Islet precursor cell (in vitro differentiated cells): ENCODE measurements around the gene GALNT9.
"Not testable (repeated sequence)": the region's sequence is repeated elsewhere in the genome, so short reads cannot be mapped to it uniquely, and the experiment has no call there.

Experiments used
- DNase-seq: peaks from one replicate; pipeline ENCODE4 v3.0.0-alpha.2; 2018

The GALNT9 gene

DNA sequence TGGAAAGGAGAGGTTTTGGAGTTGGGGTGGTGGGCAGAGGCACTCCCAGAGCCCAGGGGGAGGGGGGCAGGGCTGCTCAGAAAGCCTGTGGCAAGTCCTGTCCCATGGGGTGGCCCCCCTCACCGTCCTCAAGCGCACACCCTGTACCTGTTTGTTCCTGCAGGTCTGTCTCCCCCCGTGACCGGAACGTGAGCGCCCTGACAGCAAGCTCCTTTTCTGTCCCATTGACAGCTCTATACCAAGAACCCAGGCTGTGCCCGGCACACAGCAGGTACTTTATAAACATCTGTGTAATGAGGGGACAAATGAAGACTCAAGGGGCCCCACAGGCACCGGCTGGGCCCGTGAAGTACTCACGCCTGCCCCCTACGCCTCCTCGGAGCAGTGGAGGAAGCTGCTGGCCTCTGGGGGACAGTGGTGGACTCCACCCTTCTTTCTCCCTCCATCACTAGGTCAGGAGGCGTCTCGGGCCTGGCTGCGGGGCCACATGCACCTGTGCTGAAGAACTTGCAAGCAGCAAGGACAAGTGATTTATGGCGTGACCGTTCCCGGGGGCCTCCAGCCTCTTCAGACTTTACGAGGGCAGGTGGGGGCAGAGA lies 65.8 kb downstream of the GALNT9 start:
- DNase-seq, result no peak

DNA sequence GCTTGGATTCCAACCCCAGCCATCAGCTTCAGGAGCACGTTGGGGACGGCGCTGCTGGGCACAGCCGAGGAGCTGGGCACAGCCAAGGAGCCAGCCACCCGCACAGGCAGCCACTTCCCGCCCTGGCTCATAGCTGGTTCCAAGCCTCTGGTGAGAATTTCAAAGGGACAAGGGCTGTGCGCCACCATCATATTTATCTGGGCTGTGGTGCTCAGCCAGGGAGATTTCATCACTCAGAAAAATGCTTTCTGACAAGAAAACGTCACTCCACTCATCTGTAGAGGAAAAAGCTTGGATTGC lies 66.4 kb downstream of the GALNT9 start:
- no peak for DNase-seq

DNA sequence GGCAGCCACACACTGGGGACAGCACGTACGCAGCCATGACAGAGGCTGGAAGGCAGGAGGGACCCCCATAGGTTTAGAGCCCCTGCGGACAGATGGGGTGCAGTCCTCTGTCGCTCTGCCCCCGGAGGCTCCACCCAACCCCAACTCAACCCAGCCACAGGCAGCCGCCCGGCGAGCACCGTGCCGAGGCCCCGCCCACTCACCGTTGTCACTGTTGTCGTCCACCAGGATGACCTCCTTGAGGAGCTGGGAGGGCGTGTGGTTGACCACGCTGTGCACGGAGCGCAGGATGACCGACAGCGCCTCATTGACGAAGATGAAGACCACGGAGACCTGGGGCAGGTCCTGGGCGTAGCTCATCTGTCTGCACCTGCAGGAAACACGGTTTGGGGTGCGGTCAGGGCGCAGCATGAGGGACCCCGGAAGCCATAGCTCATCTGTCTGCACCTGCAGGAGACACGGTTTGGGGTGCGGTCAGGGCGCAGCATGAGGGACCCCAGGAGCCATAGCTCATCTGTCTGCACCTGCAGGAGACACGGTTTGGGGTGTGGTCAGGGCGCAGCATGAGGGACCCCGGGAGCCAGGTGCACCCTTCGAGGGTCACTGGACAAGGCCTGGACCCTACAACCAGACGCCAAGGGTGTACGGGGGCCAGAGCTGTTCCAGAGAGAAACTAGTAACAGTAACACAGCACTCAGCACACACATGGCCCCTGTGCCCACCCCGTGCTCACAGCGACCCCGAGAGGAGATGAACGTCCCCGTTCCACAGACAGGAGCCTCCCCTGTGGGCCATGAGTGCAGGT lies 66.9 kb downstream of the GALNT9 start:
- DNase-seq, result no peak

DNA sequence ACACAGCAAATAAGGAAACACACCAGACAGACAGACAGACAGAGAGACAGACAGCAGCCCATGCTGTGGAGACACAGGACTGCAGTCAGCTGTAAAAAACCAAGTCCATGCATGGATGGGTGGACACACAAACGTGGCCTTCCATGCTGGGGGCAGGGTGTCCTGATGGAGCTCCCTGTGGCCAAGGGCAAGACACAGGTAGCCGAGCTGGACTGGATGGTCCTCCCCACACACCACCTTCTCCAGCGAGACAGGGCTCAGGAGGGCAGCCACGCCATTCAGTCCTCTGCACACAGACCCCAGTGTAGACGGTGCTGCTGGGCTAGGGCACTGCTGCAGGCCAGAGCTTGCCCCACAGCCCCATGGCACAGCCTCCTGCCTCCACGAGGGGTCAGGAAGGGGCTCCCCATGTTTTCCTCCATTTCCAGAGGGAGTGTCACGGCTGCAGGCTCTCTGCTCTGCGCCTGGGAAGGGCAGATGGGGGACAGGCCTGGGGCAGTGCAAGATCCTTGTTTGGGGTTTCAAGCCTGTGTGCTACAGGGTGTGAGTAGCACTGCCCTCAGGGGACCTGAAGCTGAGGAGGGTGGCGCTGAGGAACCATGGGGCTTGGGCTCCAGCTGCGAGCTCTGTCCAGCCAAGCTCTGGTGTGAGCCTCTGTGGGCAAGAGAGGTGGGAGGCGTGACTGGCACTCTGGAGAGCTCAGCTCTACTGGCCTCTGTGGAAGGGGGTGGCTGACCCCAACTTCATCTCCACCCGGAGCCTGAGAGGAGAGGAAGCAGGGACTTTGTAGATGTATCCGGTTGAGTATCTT lies 67.9 kb downstream of the GALNT9 start:
- no peak for DNase-seq

DNA sequence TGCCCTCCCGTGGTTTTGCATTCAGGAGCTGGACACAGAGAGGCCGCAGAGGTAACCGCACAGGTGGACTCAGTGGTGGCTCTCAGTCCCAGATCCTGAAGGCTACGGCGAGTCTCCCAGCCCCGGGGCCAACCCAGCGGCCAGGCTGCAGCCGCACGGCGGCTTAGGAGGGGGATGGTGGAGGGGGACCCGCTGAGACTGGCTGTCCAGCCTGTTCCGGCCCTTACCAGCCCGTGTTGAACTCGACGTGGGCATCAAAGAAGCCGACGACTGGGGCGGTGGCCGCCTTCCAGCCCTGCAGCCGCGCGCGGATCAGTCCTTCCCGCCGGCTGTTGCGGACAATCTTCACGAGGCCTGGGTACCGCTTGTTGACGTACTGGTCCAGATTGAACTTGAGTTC lies 68.7 kb downstream of the GALNT9 start:
- no peak for DNase-seq

DNA sequence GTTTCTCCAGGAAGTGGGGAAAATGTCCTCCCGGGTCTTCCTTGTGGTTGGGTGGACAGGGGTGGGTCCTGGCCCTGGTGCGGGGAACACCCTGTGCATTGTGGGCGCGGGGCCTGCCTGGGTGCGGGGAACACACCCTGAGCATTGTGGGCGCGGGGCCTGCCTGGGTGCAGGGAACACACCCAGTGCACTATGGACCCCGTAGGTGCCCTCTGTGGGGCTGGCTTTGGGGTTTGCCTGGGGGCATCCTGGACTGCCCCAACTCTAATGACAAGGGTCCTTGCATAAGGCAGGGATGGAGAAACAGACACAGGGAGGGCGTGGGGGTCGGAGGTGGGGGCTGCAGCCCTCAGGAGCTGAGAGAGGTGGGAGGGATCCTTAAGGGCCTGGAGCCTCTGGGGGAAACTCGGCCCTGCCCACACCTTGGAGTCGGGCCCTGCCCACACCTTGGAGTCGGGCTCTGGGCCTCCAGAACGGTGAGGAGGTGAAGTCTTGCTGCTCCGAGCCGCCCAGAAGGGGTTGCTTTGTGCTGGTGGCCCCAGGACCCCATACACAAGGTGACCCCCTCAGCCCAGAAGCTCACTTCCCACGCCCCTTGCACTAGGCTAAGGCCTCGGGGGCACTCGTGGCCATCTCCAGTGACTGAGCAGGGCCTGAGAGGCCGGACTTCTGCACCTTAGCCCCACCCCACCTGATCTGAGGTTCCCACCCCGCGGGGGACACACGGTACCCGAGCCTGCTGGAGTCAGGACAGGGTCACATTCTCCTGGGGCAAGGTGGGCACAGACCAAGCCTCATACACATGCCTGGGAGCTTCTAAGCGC lies 69.3 kb downstream of the GALNT9 start:
- no peak for DNase-seq

DNA sequence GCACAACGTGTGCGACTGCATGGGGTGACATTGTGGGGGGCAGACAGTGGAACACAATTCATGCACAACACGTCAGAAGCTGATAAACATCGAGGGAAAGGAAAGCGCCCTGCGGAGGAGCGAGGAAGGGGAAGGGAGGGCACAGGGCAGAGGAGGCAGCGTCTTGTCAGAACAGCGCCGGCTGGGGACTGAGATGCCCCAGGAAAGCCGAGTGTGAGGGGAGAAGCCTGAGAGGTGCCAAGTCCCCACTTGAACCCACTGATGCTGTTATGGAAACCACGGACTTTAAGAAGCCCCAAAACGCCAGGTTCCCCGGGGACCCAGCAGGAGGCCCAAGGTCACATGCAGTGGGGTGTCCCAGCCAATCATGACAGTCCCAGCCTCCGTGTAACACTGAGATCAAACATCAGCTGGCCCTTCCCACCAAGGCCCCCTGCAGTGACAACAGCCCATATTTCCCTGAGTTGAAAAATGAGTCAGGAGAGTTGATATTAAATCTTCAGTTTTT lies 70.0 kb downstream of the GALNT9 start:
- DNase-seq, result no peak

DNA sequence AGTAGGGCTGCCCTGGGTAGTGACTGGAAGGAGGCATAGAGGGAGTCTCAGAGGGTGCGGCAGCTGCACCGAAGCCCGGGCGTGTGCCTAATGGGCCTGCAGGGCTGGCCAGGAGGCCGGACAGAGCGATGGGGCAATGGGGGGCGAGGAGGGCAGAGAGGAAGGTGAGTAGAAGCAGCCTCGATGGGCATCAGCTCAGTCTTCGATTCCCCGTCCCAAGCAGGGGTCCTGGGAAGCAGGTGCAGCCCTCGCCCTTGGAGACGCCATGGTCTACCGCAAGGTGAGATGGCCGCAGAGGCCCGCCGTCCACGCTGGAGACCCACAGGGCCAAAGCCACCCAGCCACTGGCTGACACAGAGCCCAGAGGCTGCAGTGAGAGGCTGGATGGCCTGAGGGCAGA lies 70.8 kb downstream of the GALNT9 start:
- no peak for DNase-seq

DNA sequence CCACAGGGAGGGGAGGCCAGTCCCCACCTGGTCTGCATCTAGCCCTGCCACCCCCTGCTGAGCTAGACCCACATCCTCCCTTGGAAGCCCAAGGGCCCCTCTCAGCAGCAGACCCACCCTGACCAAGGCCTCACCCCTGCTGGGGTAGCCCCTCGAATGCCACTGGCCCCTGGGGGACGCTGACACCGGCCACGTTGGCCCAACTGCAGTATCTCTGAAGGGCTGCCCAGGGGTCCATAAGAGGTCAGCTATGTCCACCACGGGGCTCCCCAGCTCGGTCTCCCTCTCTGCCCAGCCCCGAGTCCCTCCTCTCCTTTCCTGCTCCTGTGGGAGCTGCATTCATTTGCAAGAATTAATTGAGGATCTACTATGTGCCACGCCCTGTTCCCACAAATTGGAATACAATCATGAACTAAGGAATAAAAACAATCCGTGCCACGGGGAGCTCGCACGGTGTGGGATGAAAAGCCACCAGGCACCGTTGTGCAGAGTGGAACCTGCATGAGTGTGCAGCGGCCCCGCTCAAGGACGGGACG lies 71.4 kb downstream of the GALNT9 start:
- DNase-seq, result no peak

DNA sequence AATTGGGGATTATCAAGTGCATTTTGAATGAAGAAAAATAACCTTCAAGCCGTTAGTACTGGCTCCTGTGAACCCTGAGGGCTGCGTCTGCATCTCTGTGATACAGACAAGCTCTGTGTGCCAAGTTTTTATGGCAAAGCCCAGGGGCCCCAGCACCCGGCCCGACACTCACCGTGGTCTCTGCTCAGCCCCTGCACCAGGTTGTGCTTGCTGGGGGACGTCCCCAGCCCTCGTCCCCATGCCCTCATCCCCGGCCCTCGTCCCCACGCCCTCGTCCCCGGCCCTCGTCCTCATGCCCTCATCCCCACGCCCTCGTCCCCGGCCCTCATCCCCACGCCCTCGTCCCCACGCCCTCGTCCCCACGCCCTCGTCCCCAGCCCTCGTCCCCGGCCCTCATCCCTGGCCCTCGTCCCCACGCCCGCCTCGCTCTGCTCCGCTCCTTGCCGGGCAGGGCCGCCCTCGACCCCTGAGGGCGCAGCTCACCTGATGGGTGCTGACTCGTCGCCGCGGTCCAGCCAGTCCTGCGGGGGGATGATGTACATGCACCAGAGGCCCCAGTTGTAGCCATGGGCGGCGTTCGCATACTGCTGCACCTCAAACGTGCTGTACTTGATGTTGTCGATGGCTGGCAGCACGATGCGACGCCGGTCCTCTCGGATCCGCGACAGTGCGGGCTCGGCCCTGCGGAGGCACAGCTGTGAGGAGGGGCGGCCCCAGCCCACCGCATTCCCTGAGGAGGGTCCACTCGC lies 72.0 kb downstream of the GALNT9 start:
- no peak for DNase-seq

DNA sequence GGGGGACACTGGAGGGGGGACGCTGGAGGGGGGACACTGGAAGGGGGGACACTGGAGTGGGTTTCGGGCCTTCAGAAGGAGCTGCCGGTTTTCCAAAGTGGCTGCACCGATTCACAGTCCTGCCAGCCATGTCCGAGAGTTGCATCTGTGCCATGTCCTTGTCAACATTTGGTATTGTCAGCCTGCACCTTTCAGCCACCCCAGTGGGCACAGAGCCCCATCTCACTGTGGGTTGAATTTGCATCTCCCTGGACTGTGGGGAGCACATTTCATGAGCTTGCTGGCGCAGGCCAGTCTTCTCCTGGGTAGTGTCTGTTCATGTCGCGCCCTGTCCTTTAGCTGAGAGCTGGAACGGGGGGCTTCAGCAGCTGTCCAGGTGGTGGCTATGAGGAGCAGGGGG lies 72.7 kb downstream of the GALNT9 start:
- DNase-seq, result no peak

DNA sequence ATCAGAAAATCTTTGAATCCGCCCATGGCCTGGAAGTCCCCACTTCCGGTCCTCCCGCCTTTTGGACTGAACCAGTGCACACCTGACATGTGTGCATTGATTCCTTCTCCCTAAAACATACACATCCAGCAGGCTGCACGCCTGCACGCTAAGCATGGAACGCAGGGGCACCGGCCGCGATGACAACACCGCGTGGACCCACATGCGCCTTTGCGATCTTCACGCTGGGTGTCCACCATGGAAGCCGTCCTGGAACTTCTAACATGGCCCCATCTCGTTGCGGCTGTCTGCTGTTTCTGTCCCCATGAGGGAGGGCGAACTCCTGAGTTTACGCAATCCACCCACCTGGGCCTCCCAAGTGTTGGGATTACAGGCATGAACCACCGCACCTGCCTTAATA lies 73.7 kb downstream of the GALNT9 start:
- DNase-seq, result no peak

DNA sequence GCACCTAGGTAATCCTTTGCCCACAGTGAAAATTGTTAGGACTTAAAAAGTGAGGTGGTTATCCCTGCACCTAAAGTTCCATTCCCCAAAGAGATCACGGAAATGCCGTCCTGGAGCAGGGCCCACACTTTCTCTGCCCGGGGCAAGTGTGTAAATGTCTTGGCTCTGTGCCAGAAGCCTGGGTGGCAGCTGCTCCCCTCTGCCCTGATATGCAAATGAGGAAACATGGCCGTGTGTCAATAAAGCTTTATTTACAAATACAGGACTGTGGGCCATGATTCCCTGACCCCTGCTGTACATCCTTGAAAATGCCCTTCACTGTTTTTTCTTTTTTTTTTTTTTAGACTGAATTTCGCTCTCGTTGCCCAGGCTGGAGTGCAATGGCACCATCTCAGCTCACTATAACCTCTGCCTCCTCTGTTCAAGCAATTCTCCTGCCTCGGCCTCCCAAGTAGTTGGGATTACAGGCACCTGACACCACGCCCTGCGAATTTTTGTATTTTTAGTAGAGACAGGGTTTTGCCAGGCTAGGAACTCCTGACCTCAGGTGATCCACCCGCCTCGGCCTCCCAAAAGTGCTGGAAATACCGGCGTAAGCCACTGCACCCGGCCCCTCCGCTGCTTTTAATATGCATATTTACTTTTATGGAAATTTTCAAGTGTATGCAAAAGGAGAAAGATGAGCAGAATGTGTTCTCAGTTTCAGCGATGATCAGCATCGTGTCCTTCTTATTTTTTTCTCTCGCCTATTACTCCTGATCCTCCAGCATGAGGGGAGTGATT lies 75.5 kb downstream of the GALNT9 start:
- no peak for DNase-seq

DNA sequence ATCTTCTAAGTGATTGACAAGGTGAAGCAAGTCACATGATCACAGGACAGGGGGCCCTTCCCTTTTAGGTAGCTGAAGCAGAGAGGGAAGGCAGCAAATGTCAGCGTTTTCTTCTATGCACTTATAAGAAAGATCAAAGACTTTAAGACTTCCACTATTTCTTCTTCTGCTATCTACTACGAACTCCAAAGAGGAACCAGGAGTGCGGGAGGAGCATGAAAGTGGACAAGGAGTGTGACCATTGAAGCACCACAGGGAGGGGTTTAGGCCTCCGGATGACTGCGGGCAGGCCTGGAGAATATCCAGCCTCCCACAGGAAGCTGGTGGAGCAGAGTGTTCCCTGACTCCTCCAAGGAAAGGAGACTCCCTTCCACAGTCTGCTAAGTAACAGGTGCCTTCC lies 76.4 kb downstream of the GALNT9 start:
- DNase-seq, result not testable (repeated sequence)

DNA sequence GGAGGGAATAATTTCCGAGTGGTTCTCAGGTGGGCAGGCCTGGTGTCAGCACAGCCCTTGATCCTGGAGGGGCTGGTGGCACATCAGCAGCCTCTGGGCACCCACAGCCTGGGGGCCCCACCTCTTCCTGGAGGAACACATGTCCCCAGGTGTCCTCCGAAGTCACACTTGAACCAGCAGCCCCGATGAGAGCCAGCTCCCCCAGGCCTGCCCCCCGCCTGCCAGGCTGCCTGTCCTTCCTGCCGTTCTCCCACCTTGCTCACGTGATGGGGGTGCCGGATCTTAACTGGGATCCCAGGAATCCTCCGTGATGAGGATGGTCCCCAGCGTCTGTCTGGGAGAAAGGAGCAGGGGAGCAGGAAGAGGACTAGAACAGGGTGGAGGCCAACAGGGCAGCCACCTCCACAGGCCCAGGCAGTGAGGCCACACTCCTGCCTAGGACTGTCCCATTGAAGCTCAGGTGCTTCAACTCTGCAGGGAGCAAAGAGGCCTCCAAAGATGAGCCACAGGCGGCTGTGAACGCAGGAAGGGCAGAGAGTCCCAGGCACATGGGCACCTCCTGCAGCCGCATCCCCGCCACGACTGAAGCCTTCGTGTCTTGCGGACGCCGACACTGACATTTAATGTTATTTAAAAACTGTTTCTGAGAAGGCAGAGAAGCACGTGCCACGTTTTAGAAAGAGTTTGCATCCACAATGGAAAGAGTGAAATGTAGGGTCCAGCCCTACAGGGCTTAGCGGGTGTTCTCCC lies 77.5 kb downstream of the GALNT9 start:
- no peak for DNase-seq

DNA sequence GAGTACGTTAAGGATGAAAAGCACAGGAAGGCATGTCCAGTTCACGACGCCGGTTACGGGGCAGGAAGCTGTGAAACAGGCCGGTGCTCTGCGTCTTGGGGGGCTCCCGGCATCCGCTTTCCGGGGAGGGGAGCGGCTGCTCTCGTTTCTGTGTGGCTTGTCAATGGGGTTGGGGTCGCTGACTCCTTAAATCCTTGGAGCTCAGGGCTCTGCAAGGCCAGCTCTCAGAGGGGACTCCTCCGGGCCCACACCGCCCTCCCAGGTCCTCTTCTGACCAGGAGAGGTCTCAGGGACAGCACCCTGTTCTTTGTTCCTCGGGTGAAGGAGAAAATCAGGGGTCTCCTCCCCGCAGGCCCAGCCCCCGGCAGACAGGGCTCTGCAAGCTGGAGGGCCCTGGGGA lies 78.1 kb downstream of the GALNT9 start:
- no peak for DNase-seq

DNA sequence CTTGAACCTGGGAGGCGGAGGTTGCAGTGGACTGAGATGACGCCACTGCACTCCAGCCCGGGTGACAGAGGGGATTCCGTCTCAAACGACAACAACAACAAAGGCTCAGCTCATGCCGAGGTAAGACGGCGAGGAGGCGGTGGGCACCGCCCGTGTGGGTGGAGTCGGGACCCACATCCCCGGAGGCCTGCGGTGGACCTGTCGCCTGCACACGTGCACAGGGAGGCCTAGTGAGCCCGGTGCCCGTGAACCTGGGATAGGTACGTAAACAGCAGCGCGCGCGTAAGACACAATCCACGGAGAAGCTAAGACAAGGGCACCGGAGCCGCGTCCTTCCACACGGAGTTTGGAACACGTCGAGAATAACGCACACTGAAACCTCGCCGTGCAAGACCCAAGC lies 78.7 kb downstream of the GALNT9 start:
- no peak for DNase-seq

DNA sequence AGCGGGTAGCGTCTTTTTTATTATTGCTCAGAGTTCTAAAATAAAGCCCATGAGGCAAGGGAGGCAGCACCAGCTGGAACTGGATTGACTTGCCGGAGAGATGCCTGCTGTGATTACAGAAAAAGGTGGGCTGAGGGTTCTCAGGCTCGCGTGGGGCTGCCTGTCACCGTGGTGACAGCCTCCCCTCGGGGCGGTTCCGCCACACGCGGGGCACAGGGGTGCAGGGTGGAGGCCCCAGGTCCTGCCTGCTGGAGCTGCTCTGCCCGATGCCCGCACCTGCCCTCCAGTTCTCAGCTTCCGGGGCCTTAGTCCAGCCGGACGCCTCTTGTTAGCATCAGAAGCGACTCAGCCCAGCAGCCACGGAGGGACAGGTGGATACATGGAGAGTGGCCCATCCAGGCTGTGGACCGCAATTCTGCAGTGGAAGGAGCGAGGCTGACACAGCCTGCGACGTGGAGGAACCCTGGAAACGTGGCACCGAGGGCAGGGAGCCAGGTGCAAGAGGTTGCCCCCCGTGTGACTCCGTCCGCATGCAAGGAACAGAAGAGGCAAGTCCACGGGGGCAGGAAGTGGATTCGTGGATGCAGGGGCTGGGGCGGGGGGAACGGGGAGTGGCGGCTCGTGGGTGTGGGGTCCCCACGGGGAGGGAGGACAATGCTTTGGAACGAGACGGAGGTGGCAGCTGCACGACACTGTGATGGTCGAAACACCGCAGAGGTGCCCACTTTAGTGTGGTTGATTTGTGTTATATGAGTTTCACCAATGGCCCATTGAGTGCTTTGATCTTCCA lies 79.5 kb downstream of the GALNT9 start:
- no peak for DNase-seq

DNA sequence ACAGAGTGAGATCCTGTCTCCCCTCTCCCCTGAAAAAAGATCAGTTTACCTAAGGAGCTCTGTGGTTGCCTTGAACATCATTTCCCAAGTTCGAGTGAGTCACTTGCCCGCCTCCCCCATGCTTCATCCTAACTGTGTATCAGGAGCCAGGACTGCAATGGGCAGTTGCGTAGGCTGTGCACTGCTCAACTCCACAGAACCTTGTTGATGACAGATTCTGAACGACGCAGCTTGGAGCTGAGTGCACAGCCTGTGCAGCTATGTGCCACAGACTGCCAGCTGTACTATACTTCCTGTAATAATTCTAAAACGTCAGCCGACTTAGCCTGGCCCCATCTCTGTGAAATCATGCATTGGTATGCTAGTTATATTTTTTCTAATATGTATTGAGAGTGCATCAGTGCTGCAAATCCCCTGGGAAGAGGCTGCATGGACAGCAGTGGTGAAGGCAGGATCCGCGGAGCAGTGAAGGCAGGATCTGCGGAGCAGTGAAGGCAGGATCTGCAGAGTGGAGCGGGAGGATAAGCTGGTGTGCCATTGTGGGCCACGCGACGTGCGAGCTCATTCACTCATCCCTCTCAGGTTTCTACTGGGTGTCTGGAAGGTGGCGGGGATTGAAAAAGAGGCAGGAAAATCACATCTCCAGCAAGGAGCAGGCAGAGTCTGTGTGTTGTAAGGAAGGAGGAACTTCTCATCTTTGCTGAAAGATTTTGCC lies 80.8 kb downstream of the GALNT9 start:
- no peak for DNase-seq
